Lower lobe of right lung (tissue), 2 donors: ENCODE results near the gene PCBP4. TPM values are rescaled to one million over a fixed set of nuclear protein-coding genes. Genes with fewer than 3 reads are reported as not detected.

Source experiments
- ATAC-seq, 2 donors: fragments of 200-7000 bp; cut with Tn5 transposase; one replicate each; pipeline ENCODE4 v1.9.1; 2020 to 2022; ENCODE audit warnings: mild to moderate bottlenecking in 2 of 2, moderate library complexity in 2 of 2
- DNase-seq: peaks from one replicate; pipeline ENCODE4 v3.0.0-alpha.2; 2020
- H3K27ac ChIP-seq: fragments of 200-600 bp; one replicate; pipeline ENCODE4 v1.8.0; 2022
- H3K27me3 ChIP-seq: fragments of 200-600 bp; one replicate; pipeline ENCODE4 v1.8.0; 2022; ENCODE audit warnings: low read depth
- H3K36me3 ChIP-seq: fragments of 200-600 bp; one replicate; pipeline ENCODE4 v1.8.0; 2022; ENCODE audit warnings: mild to moderate bottlenecking
- H3K4me1 ChIP-seq: fragments of 200-600 bp; one replicate; pipeline ENCODE4 v1.8.0; 2022
- H3K4me3 ChIP-seq: fragments of 200-600 bp; one replicate; pipeline ENCODE4 v1.8.0; 2022; ENCODE audit warnings: mild to moderate bottlenecking
- H3K9me3 ChIP-seq: fragments of 200-600 bp; one replicate; pipeline ENCODE4 v1.8.0; 2022
- CTCF ChIP-seq: fragments of 200-600 bp; IDR thresholded peaks from one replicate; pipeline ENCODE4 v1.8.0; 2022; ENCODE audit warnings: antibody characterized with exemption, mild to moderate bottlenecking
- intact Hi-C: fragments of 100-400 bp; cut with DNase I; formaldehyde crosslinking; loops from one replicate; pipeline ENCODE4 v1.11.0; 2022
- total RNA-seq: library from RNA; stranded (reverse); fragmentation: NEBNext Ultra II Directional; extraction: Animal tissue kit (Norgen Biotek cat#: 25700); gene quantifications from one replicate; pipeline ENCODE4 v1.2.1, GENCODE V29; 2021
- donor health status: DM: no; HTN: yes; CAD: no; lungs with severe emphysema.

PCBP4 gene
- total RNA-seq, 1 donor from 2014 or later = 24.6 TPM

GRCh38 chr3:51940648-51941462, 26.4 kb downstream of the PCBP4 start:
- peak overlapping the region; percentile 80 for H3K27ac ChIP-seq
- H3K36me3 ChIP-seq = peaks cover 37% of the 10 kb centered on the region
- peak overlapping the region; percentile 91 for H3K4me3 ChIP-seq
- DNase-seq (no peak), ATAC-seq (no peak)
- intact Hi-C loops = no loop called here
- H3K4me1 ChIP-seq = peaks cover 29% of the 10 kb centered on the region
- no peaks in the 10 kb centered on the region for H3K9me3 ChIP-seq
- TF ChIP-seq CTCF = no peak
- H3K27me3 ChIP-seq = no peaks in the 10 kb centered on the region

- Histone ChIP-seq H3K4me1 (peaks cover 29% of the 10 kb centered on the region), H3K27ac (no peak overlapping the region), H3K27me3 (no peaks in the 10 kb centered on the region), H3K36me3 (peaks cover 51% of the 10 kb centered on the region), H3K9me3 (no peaks in the 10 kb centered on the region), H3K4me3 (no peak overlapping the region)
- ATAC-seq = no peak
- no peak for DNase-seq
- TF ChIP-seq CTCF = no peak
- intact Hi-C loops = no loop called here
These were observed 28.4 kb downstream of the PCBP4 start for GRCh38 chr3:51938780-51939425.

- Histone ChIP-seq H3K4me3 (no peak overlapping the region), H3K27ac (no peak overlapping the region), H3K4me1 (peaks cover 23% of the 10 kb centered on the region), H3K27me3 (no peaks in the 10 kb centered on the region), H3K9me3 (no peaks in the 10 kb centered on the region), H3K36me3 (peaks cover 62% of the 10 kb centered on the region)
- intact Hi-C loops = no loop called here
- TF ChIP-seq CTCF = no peak
- no peak for DNase-seq
- ATAC-seq = no peak
These were observed 29.4 kb downstream of the PCBP4 start for GRCh38 chr3:51937611-51938450.

- no peaks in the 10 kb centered on the region for H3K27me3 ChIP-seq
- peaks cover 17% of the 10 kb centered on the region for H3K4me1 ChIP-seq
- intact Hi-C loops = no loop called here
- no peak for ATAC-seq
- H3K36me3 ChIP-seq = peaks cover 67% of the 10 kb centered on the region
- H3K27ac ChIP-seq = no peak overlapping the region
- H3K4me3 ChIP-seq = no peak overlapping the region
- no peak for TF ChIP-seq CTCF
- DNase-seq = no peak
- H3K9me3 ChIP-seq = no peaks in the 10 kb centered on the region
These were observed 30.2 kb downstream of the PCBP4 start for GRCh38 chr3:51937014-51937413.

- TF ChIP-seq CTCF = no peak
- Histone ChIP-seq H3K9me3 (no peaks in the 10 kb centered on the region), H3K36me3 (peaks cover 67% of the 10 kb centered on the region), H3K27me3 (no peaks in the 10 kb centered on the region), H3K4me3 (no peak overlapping the region), H3K27ac (no peak overlapping the region), H3K4me1 (peaks cover 15% of the 10 kb centered on the region)
- ATAC-seq (no peak), DNase-seq (no peak)
- intact Hi-C loops = no loop called here
These were observed 31.1 kb downstream of the PCBP4 start for GRCh38 chr3:51935886-51936755.
